ENCODE measurements around the gene FLACC1. TPM values are rescaled to one million over a fixed set of nuclear protein-coding genes. Genes with fewer than 3 reads are reported as not detected.

FLACC1 gene, protein sequence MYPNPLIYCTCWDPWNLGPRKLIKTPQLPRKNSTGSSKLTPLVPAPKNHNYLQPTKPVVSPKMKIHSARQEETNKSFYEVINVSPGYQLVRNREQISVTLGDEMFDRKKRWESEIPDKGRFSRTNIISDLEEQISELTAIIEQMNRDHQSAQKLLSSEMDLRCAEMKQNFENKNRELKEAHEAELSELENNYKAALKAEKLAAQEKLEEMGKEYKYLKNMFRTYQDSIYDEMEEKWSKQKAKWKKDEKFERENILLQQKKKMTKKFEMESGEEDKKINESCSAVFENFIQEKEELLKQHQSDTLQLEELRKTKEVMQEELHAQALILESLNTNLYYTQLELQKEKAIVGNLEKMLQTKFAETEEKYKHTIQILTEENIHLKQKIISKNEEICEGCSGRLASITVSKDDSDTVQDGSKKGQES
- 1.6 and 1.8 TPM in 2 replicates for total RNA-seq

DNA sequence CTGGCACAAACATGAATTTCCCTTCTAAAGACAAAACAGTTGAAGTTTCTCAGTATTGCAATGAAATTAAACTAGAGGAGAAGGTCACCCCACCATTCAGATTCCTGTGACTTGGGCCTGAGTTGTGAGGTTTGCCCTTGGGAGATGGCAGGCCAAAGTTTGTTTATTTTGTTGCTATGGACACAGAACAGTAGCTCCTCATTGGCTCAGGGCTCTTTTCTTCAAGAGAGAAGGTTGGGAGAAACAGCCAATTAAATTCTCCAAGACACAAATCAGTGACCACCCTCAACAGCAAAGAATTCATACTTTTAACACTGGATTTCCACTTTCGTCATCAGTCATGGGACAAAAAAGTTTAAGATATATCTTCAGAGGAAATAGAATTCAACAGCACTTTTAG is at the start of gene FLACC1:
Gene FLACC1, minus strand, starts transcription at position 125 of the 400 bp plus-strand sequence. CDS start 5,941 bp downstream, outside the sequence.

DNA sequence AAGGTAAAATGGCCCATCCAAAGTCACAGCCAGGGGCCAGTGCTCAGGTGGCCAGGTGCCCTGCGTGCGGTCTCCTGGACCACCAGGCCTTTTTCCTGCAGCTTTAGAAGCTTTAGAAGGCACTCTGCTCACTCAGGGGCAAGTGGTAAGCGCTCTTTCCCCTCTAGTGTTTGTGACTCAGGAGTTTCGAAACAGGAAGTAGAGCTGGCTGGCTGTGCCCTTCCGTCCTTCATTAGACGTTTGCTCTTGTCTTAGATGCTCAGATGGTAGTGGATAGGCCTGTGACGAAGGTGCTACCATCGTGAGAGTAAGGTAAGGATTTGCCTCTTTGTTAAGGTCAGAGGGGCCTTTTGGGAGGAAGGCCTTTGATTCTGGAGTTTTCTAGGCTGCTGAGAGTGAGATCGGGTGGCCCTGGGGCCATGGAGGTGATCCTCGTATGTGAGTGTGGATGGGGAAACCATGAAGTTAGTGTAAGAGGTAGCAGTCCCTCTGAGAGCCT is 96.8 kb downstream of the FLACC1 start, which contains the start of gene CASP8:
Gene CASP8, plus strand, starts transcription at position 235 of the 499 bp plus-strand sequence. CDS start 5,951 bp downstream, outside the sequence.

Other genes with a start within 250 kb of the FLACC1 start
- 85.8 and 90.0 TPM in 2 replicates for gene CFLAR, start 241.2 kb downstream of the FLACC1 start, total RNA-seq
- gene CASP10, start 174.2 kb downstream of the FLACC1 start, total RNA-seq = 7.6 and 8.7 TPM in 2 replicates
- 18.9 and 27.9 TPM in 2 replicates for gene CASP8, start 96.8 kb downstream of the FLACC1 start, total RNA-seq
- 85.3 and 101 TPM in 2 replicates for gene TRAK2, start 94.1 kb upstream of the FLACC1 start, total RNA-seq
- gene STRADB, start 94.4 kb upstream of the FLACC1 start, total RNA-seq = 35.8 and 38.3 TPM in 2 replicates

Data from aortic smooth muscle cell (primary cell).